Measurements from ENCODE around the gene DNAJC25.
"Not testable (repeated sequence)": the region's sequence is repeated elsewhere in the genome, so short reads cannot be mapped to it uniquely, and the experiment has no call there.

Gene DNAJC25

GRCh38 chr9:111615928-111616327 is 15.2 kb upstream of the DNAJC25 start:
- no peak overlapping the region for H3K4me3 ChIP-seq (ENCODE audit: low read depth, low read length)
- TF ChIP-seq MYC (IDR thresholded peaks at IDR 0.05; ENCODE audit: low read depth, low read length) (no peak), MAX (IDR thresholded peaks at IDR 0.05; ENCODE audit: low read depth, low read length) (no peak), POLR2A (IDR thresholded peaks at IDR 0.05; ENCODE audit: extremely low read depth, insufficient read length) (no peak), CTCF (IDR thresholded peaks at IDR 0.05; ENCODE audit: low read depth, low read length) (no peak)
- no peak for DNase-seq (ENCODE audit: low read depth)

GRCh38 chr9:111617349-111617748 is 13.8 kb upstream of the DNAJC25 start:
- DNase-seq (ENCODE audit: low read depth); H3K4me3 ChIP-seq (ENCODE audit: low read depth, low read length): not testable (repeated sequence)

GRCh38 chr9:111621895-111622480 is 9.1 kb upstream of the DNAJC25 start:
- no peak overlapping the region for H3K4me3 ChIP-seq (ENCODE audit: low read depth, low read length)
- TF ChIP-seq MAX (IDR thresholded peaks at IDR 0.05; ENCODE audit: low read depth, low read length) = no peak
- TF ChIP-seq CTCF (IDR thresholded peaks at IDR 0.05; ENCODE audit: low read depth, low read length) = peak; percentile 72
- TF ChIP-seq MYC (IDR thresholded peaks at IDR 0.05; ENCODE audit: low read depth, low read length) = no peak
- DNase-seq (ENCODE audit: low read depth) = peak; percentile 32

- peak; percentile 39 for DNase-seq (ENCODE audit: low read depth)
- no peak overlapping the region for H3K4me3 ChIP-seq (ENCODE audit: low read depth, low read length)
- TF ChIP-seq POLR2A (IDR thresholded peaks at IDR 0.05; ENCODE audit: extremely low read depth, insufficient read length) = no peak
- no peak for TF ChIP-seq MAX (IDR thresholded peaks at IDR 0.05; ENCODE audit: low read depth, low read length)
- no peak for TF ChIP-seq CTCF (IDR thresholded peaks at IDR 0.05; ENCODE audit: low read depth, low read length)
- TF ChIP-seq MYC (IDR thresholded peaks at IDR 0.05; ENCODE audit: low read depth, low read length) = no peak
Observed at GRCh38 chr9:111622626-111623025, 8.5 kb upstream of the DNAJC25 start.

GRCh38 chr9:111627260-111627963 is 3.7 kb upstream of the DNAJC25 start:
- no peak overlapping the region for H3K4me3 ChIP-seq (ENCODE audit: low read depth, low read length)
- TF ChIP-seq MYC (IDR thresholded peaks at IDR 0.05; ENCODE audit: low read depth, low read length) (no peak), MAX (IDR thresholded peaks at IDR 0.05; ENCODE audit: low read depth, low read length) (no peak), CTCF (IDR thresholded peaks at IDR 0.05; ENCODE audit: low read depth, low read length) (no peak), POLR2A (IDR thresholded peaks at IDR 0.05; ENCODE audit: extremely low read depth, insufficient read length) (no peak)
- no peak for DNase-seq (ENCODE audit: low read depth)

GRCh38 chr9:111628411-111628810 is 2.7 kb upstream of the DNAJC25 start:
- no peak for TF ChIP-seq POLR2A (IDR thresholded peaks at IDR 0.05; ENCODE audit: extremely low read depth, insufficient read length)
- TF ChIP-seq MAX (IDR thresholded peaks at IDR 0.05; ENCODE audit: low read depth, low read length) = no peak
- TF ChIP-seq MYC (IDR thresholded peaks at IDR 0.05; ENCODE audit: low read depth, low read length) = no peak
- no peak for TF ChIP-seq CTCF (IDR thresholded peaks at IDR 0.05; ENCODE audit: low read depth, low read length)
- no peak overlapping the region for H3K4me3 ChIP-seq (ENCODE audit: low read depth, low read length)
- DNase-seq (ENCODE audit: low read depth) = no peak
